MV-4-11 (cell line): ENCODE measurements around the gene RAB36.

ENCODE experiments used
- DNase-seq: peaks from one replicate; lab custom pipeline; 2025; lab: John Stamatoyannopoulos, UW

The RAB36 gene

GRCh38 chr22:23144932-23145877 is at the start of gene RAB36:
RAB36 (plus strand) TSS chr22:23145477; CDS start chr22:23146617, 1,140 bp downstream.
- DNase-seq = peak; percentile 84

GRCh38 chr22:23095733-23096342 is 49.4 kb upstream of the RAB36 start:
- DNase-seq = no peak

- no peak for DNase-seq
Measured at GRCh38 chr22:23097412-23098229, 47.7 kb upstream of the RAB36 start.

- DNase-seq = no peak
Measured at GRCh38 chr22:23098230-23098705, 47.0 kb upstream of the RAB36 start.

- DNase-seq = no peak
Measured at GRCh38 chr22:23098718-23099530, 46.4 kb upstream of the RAB36 start.

GRCh38 chr22:23099531-23099804 is 45.8 kb upstream of the RAB36 start:
- no peak for DNase-seq

- no peak for DNase-seq
Measured at GRCh38 chr22:23100124-23100801, 45.0 kb upstream of the RAB36 start.

- DNase-seq = no peak
Measured at GRCh38 chr22:23101524-23101923, 43.8 kb upstream of the RAB36 start.

GRCh38 chr22:23102002-23102655 is 43.1 kb upstream of the RAB36 start:
- DNase-seq = no peak

- DNase-seq = no peak
Measured at GRCh38 chr22:23102776-23103175, 42.5 kb upstream of the RAB36 start.

GRCh38 chr22:23103199-23103954 is 41.9 kb upstream of the RAB36 start:
- DNase-seq = no peak

GRCh38 chr22:23104187-23104971 is 40.9 kb upstream of the RAB36 start:
- no peak for DNase-seq

GRCh38 chr22:23105304-23105703 is 40.0 kb upstream of the RAB36 start:
- DNase-seq = no peak

GRCh38 chr22:23105919-23106318 is 39.4 kb upstream of the RAB36 start:
- no peak for DNase-seq

GRCh38 chr22:23106344-23106743 is 38.9 kb upstream of the RAB36 start:
- no peak for DNase-seq

GRCh38 chr22:23106906-23107367 is 38.3 kb upstream of the RAB36 start:
- no peak for DNase-seq

GRCh38 chr22:23107487-23108248 is 37.6 kb upstream of the RAB36 start:
- DNase-seq = no peak
